HepG2 (cell line): ENCODE results near the gene TTLL11. TPM values are rescaled to one million over a fixed set of nuclear protein-coding genes. Genes with fewer than 3 reads are reported as not detected.
A peak's percentile ranks its signal among the peaks of the same experiment; 100 is the strongest.

Experiments used
- AFF4 ChIP-seq: sonication (generic); formaldehyde crosslinking; IDR thresholded peaks from 2 replicates; pipeline ENCODE4 v1.4.0; 2020; ENCODE audit warnings: missing genetic modification reagents
- ATF4 ChIP-seq, 2 experiments: fragments of 450-650 bp in 1 of 2; sonication (generic) in 1 of 2; formaldehyde crosslinking; IDR thresholded peaks; 2 replicates each; pipeline versions ENCODE4 v1.5.0 to v1.8.0; 2020 to 2022; ENCODE audit warnings: mild to moderate bottlenecking in 1 of 2, missing genetic modification reagents in 1 of 2
- CREM ChIP-seq, 2 experiments: sonication (generic) in 1 of 2; formaldehyde crosslinking in 1 of 2; IDR thresholded peaks; 2 replicates each; pipeline versions ENCODE4 v1.4.0 to v1.6.1; 2016 to 2020; ENCODE audit warnings: antibody characterized with exemption in 1 of 2, mild to moderate bottlenecking in 1 of 2, missing genetic modification reagents in 1 of 2
- FOXP1 ChIP-seq, 2 experiments: fragments of 450-650 bp in 1 of 2; IDR thresholded peaks; 2 replicates each; pipeline ENCODE4 v1.6.1; 2017 to 2018; ENCODE audit warnings: antibody characterized with exemption in 1 of 2
- GABPA ChIP-seq, 2 experiments: IDR thresholded peaks; 2 replicates each; pipeline ENCODE4 v1.6.1; 2011 to 2016; ENCODE audit warnings: low read depth in 2 of 2, low read length in 1 of 2, missing biosample characterization in 1 of 2, missing genetic modification characterization in 1 of 2
- HOXA3 ChIP-seq: sonication (generic); formaldehyde crosslinking; IDR thresholded peaks from 2 replicates; pipeline ENCODE4 v1.5.0; 2020; ENCODE audit warnings: missing genetic modification reagents
- ISL2 ChIP-seq: sonication (generic); formaldehyde crosslinking; IDR thresholded peaks from 2 replicates; pipeline ENCODE4 v1.5.0; 2020; ENCODE audit warnings: missing genetic modification reagents
- ISX ChIP-seq: sonication (generic); formaldehyde crosslinking; conservative IDR thresholded peaks from 2 replicates; pipeline ENCODE4 v1.5.0; 2020; ENCODE audit warnings: missing genetic modification reagents
- JUN ChIP-seq: sonication (generic); formaldehyde crosslinking; IDR thresholded peaks from 2 replicates; pipeline ENCODE4 v1.4.0; 2020; ENCODE audit warnings: mild to moderate bottlenecking, missing genetic modification reagents
- MEF2D ChIP-seq: sonication (generic); formaldehyde crosslinking; IDR thresholded peaks from 2 replicates; pipeline ENCODE4 v1.5.1; 2020; ENCODE audit warnings: mild to moderate bottlenecking, missing genetic modification reagents
- POLR2A ChIP-seq, 2 experiments: IDR thresholded peaks; 2 replicates each; pipeline ENCODE4 v1.6.1; 2011; ENCODE audit warnings: low read depth in 2 of 2, low read length in 2 of 2, mild to moderate bottlenecking in 1 of 2, moderate library complexity in 1 of 2; ENCODE audit not compliant: insufficient read depth in 1 of 2
- SNAPC2 ChIP-seq: sonication (generic); formaldehyde crosslinking; IDR thresholded peaks from 2 replicates; pipeline ENCODE4 v1.8.1; 2022; ENCODE audit warnings: mild to moderate bottlenecking, missing genetic modification reagents
- SOX5 ChIP-seq: IDR thresholded peaks from 2 replicates; pipeline ENCODE4 v1.6.1; 2016; ENCODE audit warnings: borderline replicate concordance
- SSRP1 ChIP-seq: IDR thresholded peaks from 2 replicates; pipeline ENCODE4 v1.6.1; 2016; ENCODE audit warnings: control low read depth
- ZBTB46 ChIP-seq: sonication (generic); formaldehyde crosslinking; IDR thresholded peaks from 2 replicates; pipeline ENCODE4 v1.4.0; 2020; ENCODE audit warnings: mild to moderate bottlenecking, missing genetic modification reagents, borderline replicate concordance
- ZKSCAN1 ChIP-seq: fragments of 150-350 bp; IDR thresholded peaks from 2 replicates; pipeline ENCODE4 v1.6.1; 2014; ENCODE audit warnings: low read length
- ZNF552 ChIP-seq: sonication (generic); formaldehyde crosslinking; IDR thresholded peaks from 2 replicates; pipeline ENCODE4 v1.9.0; 2022; ENCODE audit warnings: missing genetic modification reagents, mild to moderate bottlenecking, borderline replicate concordance
- ZNF556 ChIP-seq: sonication (generic); formaldehyde crosslinking; IDR thresholded peaks from 2 replicates; pipeline ENCODE4 v1.4.0; 2020; ENCODE audit warnings: mild to moderate bottlenecking, missing genetic modification reagents, borderline replicate concordance
- ZNF572 ChIP-seq: sonication (generic); formaldehyde crosslinking; IDR thresholded peaks from 2 replicates; pipeline ENCODE4 v1.5.1; 2020; ENCODE audit warnings: mild to moderate bottlenecking, missing genetic modification reagents
- ZNF605 ChIP-seq: sonication (generic); formaldehyde crosslinking; IDR thresholded peaks from 2 replicates; pipeline ENCODE4 v1.8.0; 2022; ENCODE audit warnings: mild to moderate bottlenecking, missing genetic modification reagents
- ZNF703 ChIP-seq: sonication (generic); formaldehyde crosslinking; IDR thresholded peaks from 2 replicates; pipeline ENCODE4 v1.5.1; 2020; ENCODE audit warnings: missing genetic modification reagents, mild to moderate bottlenecking, moderate library complexity, borderline replicate concordance
- polyA plus RNA-seq, 8 experiments: library from polyadenylated mRNA; depleted of rRNA in 3 of 8; stranded (reverse) in 7 of 8; unstranded in 1 of 8; fragments of >200 nt; fragmentation: Illumina TruSeq in 4 of 8; extraction: Trizol in 4 of 8; gene quantifications; 2 replicates each; pipeline versions ENCODE4 v1.2.1 to v1.2.3, GENCODE V29; 2011 to 2016; ENCODE audit warnings: low read depth in 4 of 8, missing spikeins in 1 of 8, mixed read lengths in 1 of 8; ENCODE audit not compliant: insufficient read depth in 1 of 8
- total RNA-seq, 5 experiments: library from RNA; depleted of rRNA; stranded (reverse); fragments of >200 nt; fragmentation: Illumina TruSeq; extraction: Trizol; gene quantifications; 2 replicates each; pipeline ENCODE4 v1.2.3, GENCODE V29; 2016; ENCODE audit warnings: low read depth in 1 of 5
- TF ChIP-seq, protein P1 (sequence below): IDR thresholded peaks from 2 replicates; pipeline ENCODE4 v1.6.1; 2018; ENCODE audit warnings: missing genetic modification reagents, mild to moderate bottlenecking, missing compliant biosample characterization

TTLL11 gene
- total and polyA plus RNA-seq, 2 of the 13 experiments (the other 11 are each of a cell fraction or from before 2014, with no cell fraction given) = 4.5 to 5.2 TPM

- TF ChIP-seq SNAPC2 (CRISPR knock-in tag) (peak; percentile 72; the same call in 1 of the 2 replicates), ISL2 (CRISPR knock-in tag) (0 out of 2 replicates have a peak, but pooled peaks have one; percentile 53), ZNF703 (CRISPR knock-in tag) (no peak), ATF4 (CRISPR knock-in tag; IDR thresholded peaks at IDR 0.05) (no peak), AFF4 (CRISPR knock-in tag) (no peak), POLR2A (IDR thresholded peaks at IDR 0.05; ENCODE audit: insufficient read depth in 1 of 2, low read depth in 2 of 2, low read length in 2 of 2) (0 out of 4 replicates have a peak, but pooled peaks of 1 of the 2 experiments have one; percentile 33), SOX5 (CRISPR knock-in tag) (peak; percentile 67), ZNF572 (no peak), JUN (CRISPR knock-in tag) (no peak), ZNF605 (CRISPR knock-in tag) (peak; percentile 51; the same call in 1 of the 2 replicates), CREM (IDR thresholded peaks at IDR 0.05) (peak; percentile 51; the same call in 1 of the 2 replicates), CREM (CRISPR knock-in tag; IDR thresholded peaks at IDR 0.05) (no peak), ZNF552 (no peak), SSRP1 (CRISPR knock-in tag) (0 out of 2 replicates have a peak, but pooled peaks have one; percentile 37), HOXA3 (CRISPR knock-in tag) (peak; percentile 31; the same call in 1 of the 2 replicates), ZKSCAN1 (no peak), ZBTB46 (CRISPR knock-in tag) (no peak), ZNF556 (CRISPR knock-in tag) (0 out of 2 replicates have a peak, but pooled peaks have one; percentile 48), FOXP1 (IDR thresholded peaks at IDR 0.05) (no peak), FOXP1 (CRISPR knock-in tag; IDR thresholded peaks at IDR 0.05) (peak; percentile 80), GABPA (IDR thresholded peaks at IDR 0.05; ENCODE audit: low read depth, low read length) (no peak), GABPA (CRISPR knock-in tag; IDR thresholded peaks at IDR 0.05; ENCODE audit: low read depth) (peak; percentile 46; the same call in 1 of the 2 replicates), MEF2D (CRISPR knock-in tag) (peak; percentile 56; the same call in 1 of the 2 replicates), ISX (no peak)
- TF ChIP-seq, protein P1, sequence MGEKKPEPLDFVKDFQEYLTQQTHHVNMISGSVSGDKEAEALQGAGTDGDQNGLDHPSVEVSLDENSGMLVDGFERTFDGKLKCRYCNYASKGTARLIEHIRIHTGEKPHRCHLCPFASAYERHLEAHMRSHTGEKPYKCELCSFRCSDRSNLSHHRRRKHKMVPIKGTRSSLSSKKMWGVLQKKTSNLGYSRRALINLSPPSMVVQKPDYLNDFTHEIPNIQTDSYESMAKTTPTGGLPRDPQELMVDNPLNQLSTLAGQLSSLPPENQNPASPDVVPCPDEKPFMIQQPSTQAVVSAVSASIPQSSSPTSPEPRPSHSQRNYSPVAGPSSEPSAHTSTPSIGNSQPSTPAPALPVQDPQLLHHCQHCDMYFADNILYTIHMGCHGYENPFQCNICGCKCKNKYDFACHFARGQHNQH (CRISPR knock-in tag) = peak; percentile 17; the same call in 1 of the 2 replicates
Observed at GRCh38 chr9:121990600-121991306, 102.4 kb downstream of the TTLL11 start (continued).
